Measurements from ENCODE around the gene NEXMIF. TPM values are rescaled to one million over a fixed set of nuclear protein-coding genes. Genes with fewer than 3 reads are reported as not detected.

Gene NEXMIF
- total RNA-seq, 1 experiment from 2014 or later, result not detected

GRCh38 chrX:74814681-74815080, 110.6 kb downstream of the NEXMIF start:
- H3K27ac Mint-ChIP-seq (ENCODE audit: low read depth, unreplicated experiment), result no peak overlapping the region

GRCh38 chrX:74804574-74804973, 120.7 kb downstream of the NEXMIF start:
- peaks cover 6% of the 10 kb centered on the region for H3K9me3 Mint-ChIP-seq (ENCODE audit: unreplicated experiment)
- no peak overlapping the region for H3K4me3 Mint-ChIP-seq (ENCODE audit: unreplicated experiment)
- ChIA-PET POLR2A (no interaction called here), CTCF (no interaction called here)
- intact Hi-C loops (cut with micrococcal nuclease), result no loop called here
- peaks cover 19% of the 10 kb centered on the region for H3K27me3 Mint-ChIP-seq (ENCODE audit: insufficient read depth, unreplicated experiment)
- DNase-seq (ENCODE audit: unreplicated experiment), result no peak
- TF ChIP-seq, protein P1, sequence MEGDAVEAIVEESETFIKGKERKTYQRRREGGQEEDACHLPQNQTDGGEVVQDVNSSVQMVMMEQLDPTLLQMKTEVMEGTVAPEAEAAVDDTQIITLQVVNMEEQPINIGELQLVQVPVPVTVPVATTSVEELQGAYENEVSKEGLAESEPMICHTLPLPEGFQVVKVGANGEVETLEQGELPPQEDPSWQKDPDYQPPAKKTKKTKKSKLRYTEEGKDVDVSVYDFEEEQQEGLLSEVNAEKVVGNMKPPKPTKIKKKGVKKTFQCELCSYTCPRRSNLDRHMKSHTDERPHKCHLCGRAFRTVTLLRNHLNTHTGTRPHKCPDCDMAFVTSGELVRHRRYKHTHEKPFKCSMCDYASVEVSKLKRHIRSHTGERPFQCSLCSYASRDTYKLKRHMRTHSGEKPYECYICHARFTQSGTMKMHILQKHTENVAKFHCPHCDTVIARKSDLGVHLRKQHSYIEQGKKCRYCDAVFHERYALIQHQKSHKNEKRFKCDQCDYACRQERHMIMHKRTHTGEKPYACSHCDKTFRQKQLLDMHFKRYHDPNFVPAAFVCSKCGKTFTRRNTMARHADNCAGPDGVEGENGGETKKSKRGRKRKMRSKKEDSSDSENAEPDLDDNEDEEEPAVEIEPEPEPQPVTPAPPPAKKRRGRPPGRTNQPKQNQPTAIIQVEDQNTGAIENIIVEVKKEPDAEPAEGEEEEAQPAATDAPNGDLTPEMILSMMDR (IDR thresholded peaks at IDR 0.05; ENCODE audit: unreplicated experiment), result no peak
- no peaks in the 10 kb centered on the region for H3K36me3 Mint-ChIP-seq (ENCODE audit: insufficient read depth, unreplicated experiment)
- H3K4me1 Mint-ChIP-seq (ENCODE audit: insufficient read depth, unreplicated experiment), result no peaks in the 10 kb centered on the region
- BruUV-seq (replicated peaks), result no TSS peak
- no peak overlapping the region for H3K27ac Mint-ChIP-seq (ENCODE audit: low read depth, unreplicated experiment)

More at GRCh38 chrX:74814681-74815080, 110.6 kb downstream of the NEXMIF start:
- no peaks in the 10 kb centered on the region for H3K36me3 Mint-ChIP-seq (ENCODE audit: insufficient read depth, unreplicated experiment)
- no peak for DNase-seq (ENCODE audit: unreplicated experiment)
- TF ChIP-seq, protein P1 (IDR thresholded peaks at IDR 0.05; ENCODE audit: unreplicated experiment), result no peak
- H3K27me3 Mint-ChIP-seq (ENCODE audit: insufficient read depth, unreplicated experiment), result peaks cover 29% of the 10 kb centered on the region
- no TSS peak for BruUV-seq (replicated peaks)
- POLR2A ChIA-PET, result no interaction called here
- H3K4me1 Mint-ChIP-seq (ENCODE audit: insufficient read depth, unreplicated experiment), result no peaks in the 10 kb centered on the region
- intact Hi-C loops (cut with micrococcal nuclease), result no loop called here
- CTCF ChIA-PET, result interaction anchor here (0.8 kb wide), 1 partner anchor 8 kb away, joined by 4 read pairs; no protein-coding TSS in a partner anchor
- H3K4me3 Mint-ChIP-seq (ENCODE audit: unreplicated experiment), result no peak overlapping the region
- H3K9me3 Mint-ChIP-seq (ENCODE audit: unreplicated experiment), result no peaks in the 10 kb centered on the region

DNA sequence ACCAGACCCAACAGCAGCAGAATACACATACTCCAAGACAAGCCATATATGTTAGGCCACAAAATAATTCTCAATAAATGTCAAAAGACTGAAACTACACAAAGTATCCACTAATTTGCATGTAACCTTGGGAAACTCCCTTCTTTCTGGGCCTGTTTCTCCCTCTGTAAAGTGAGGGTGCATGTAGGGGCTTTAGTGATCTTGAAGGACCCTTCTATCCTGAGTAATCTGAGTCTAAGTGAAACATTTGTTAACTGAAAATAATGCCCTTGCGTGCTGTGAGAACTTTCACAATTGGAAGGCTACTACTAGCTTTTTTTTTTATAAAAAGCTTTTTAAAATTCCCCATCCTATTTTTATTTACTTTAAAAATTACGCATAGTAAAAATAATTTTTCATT, 125.2 kb downstream of the NEXMIF start:
- no TSS peak for BruUV-seq (replicated peaks)
- H3K4me1 Mint-ChIP-seq (ENCODE audit: insufficient read depth, unreplicated experiment), result no peaks in the 10 kb centered on the region
- no peak overlapping the region for H3K27ac Mint-ChIP-seq (ENCODE audit: low read depth, unreplicated experiment)
- TF ChIP-seq, protein P1 (IDR thresholded peaks at IDR 0.05; ENCODE audit: unreplicated experiment), result no peak
- no peaks in the 10 kb centered on the region for H3K36me3 Mint-ChIP-seq (ENCODE audit: insufficient read depth, unreplicated experiment)
- H3K27me3 Mint-ChIP-seq (ENCODE audit: insufficient read depth, unreplicated experiment), result peaks cover 33% of the 10 kb centered on the region
- H3K4me3 Mint-ChIP-seq (ENCODE audit: unreplicated experiment), result no peak overlapping the region
- H3K9me3 Mint-ChIP-seq (ENCODE audit: unreplicated experiment), result peaks cover 6% of the 10 kb centered on the region
- intact Hi-C loops (cut with micrococcal nuclease), result no loop called here
- POLR2A ChIA-PET, result no interaction called here
- no peak for DNase-seq (ENCODE audit: unreplicated experiment)
- CTCF ChIA-PET, result no interaction called here

DNA sequence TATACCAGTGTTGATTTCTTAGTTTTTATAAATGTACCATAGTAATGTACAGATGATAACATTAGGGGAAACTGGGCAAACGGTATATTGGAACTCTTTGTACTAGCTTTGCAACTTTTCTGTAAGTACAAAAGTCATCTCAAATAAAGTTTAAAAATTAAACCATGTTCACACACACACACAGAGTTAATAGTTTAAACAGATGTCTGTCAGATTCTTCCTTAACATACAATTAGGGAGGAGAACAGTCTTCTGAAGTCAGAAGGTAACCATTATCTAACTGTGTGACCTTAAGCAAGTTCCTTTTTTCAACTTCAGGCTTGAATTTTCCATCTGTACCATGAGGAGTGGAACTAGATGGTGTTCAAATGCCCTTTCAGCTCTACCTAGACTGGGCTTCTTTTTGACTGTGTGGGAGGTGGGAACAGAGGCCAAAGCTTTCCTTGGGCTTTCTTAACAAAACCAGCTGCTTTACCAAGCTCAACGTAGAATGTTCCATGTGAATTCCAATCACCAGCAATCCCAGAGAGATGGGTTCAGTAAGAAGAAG, 127.8 kb downstream of the NEXMIF start:
- Mint-ChIP-seq H3K4me3 (ENCODE audit: unreplicated experiment) (no peak overlapping the region), H3K36me3 (ENCODE audit: insufficient read depth, unreplicated experiment) (no peaks in the 10 kb centered on the region), H3K27me3 (ENCODE audit: insufficient read depth, unreplicated experiment) (peaks cover 25% of the 10 kb centered on the region), H3K27ac (ENCODE audit: low read depth, unreplicated experiment) (no peak overlapping the region), H3K4me1 (ENCODE audit: insufficient read depth, unreplicated experiment) (no peaks in the 10 kb centered on the region), H3K9me3 (ENCODE audit: unreplicated experiment) (peaks cover 6% of the 10 kb centered on the region)
- CTCF ChIA-PET, result interaction anchor here (0.5 kb wide), 1 partner anchor 662 kb away, joined by 3 read pairs; no protein-coding TSS in a partner anchor
- TF ChIP-seq, protein P1 (IDR thresholded peaks at IDR 0.05; ENCODE audit: unreplicated experiment), result no peak
- no peak for DNase-seq (ENCODE audit: unreplicated experiment)
- POLR2A ChIA-PET, result no interaction called here
- BruUV-seq (replicated peaks), result no TSS peak
- intact Hi-C loops (cut with micrococcal nuclease), result no loop called here

Data from MCF 10A (cell line).